Cerebellar nuclear complex (tissue), 1 donor: ENCODE data around the gene MLLT1.

Experiments
- DNase-seq, 2 experiments: peaks; one replicate each; lab custom pipeline; 2025; lab: John Stamatoyannopoulos, UW

Gene MLLT1

GRCh38 chr19:6210721-6211600 lies 68.8 kb downstream of the MLLT1 start:
- no peak for DNase-seq

- DNase-seq, result no peak
Measured at GRCh38 chr19:6210091-6210490, 69.7 kb downstream of the MLLT1 start.

- no peak for DNase-seq
Measured at GRCh38 chr19:6209680-6210079, 70.1 kb downstream of the MLLT1 start.

- no peak for DNase-seq
Measured at GRCh38 chr19:6209233-6209632, 70.5 kb downstream of the MLLT1 start.

- no peak for DNase-seq
Measured at GRCh38 chr19:6204866-6205723, 74.7 kb downstream of the MLLT1 start.

GRCh38 chr19:6204212-6204611 lies 75.6 kb downstream of the MLLT1 start:
- DNase-seq, result no peak

GRCh38 chr19:6199240-6199994 lies 80.4 kb downstream of the MLLT1 start:
- DNase-seq, result peak; percentile 70 to 96

GRCh38 chr19:6198896-6199239 lies 80.9 kb downstream of the MLLT1 start:
- no peak for DNase-seq

GRCh38 chr19:6196361-6196760 lies 83.4 kb downstream of the MLLT1 start:
- no peak for DNase-seq

GRCh38 chr19:6188811-6189210 lies 91.0 kb downstream of the MLLT1 start:
- DNase-seq, result no peak

GRCh38 chr19:6187374-6187773 lies 92.4 kb downstream of the MLLT1 start:
- no peak for DNase-seq

GRCh38 chr19:6185835-6186834 lies 93.6 kb downstream of the MLLT1 start:
- no peak for DNase-seq

GRCh38 chr19:6185093-6185834 lies 94.5 kb downstream of the MLLT1 start:
- no peak for DNase-seq

GRCh38 chr19:6181119-6181518 lies 98.7 kb downstream of the MLLT1 start:
- DNase-seq, result no peak

GRCh38 chr19:6173190-6173589 lies 106.6 kb downstream of the MLLT1 start:
- DNase-seq, result no peak

GRCh38 chr19:6172074-6172863 lies 107.5 kb downstream of the MLLT1 start:
- no peak for DNase-seq

- DNase-seq, result no peak
Measured at GRCh38 chr19:6167115-6167514, 112.7 kb downstream of the MLLT1 start.

- no peak for DNase-seq
Measured at GRCh38 chr19:6164906-6165531, 114.8 kb downstream of the MLLT1 start.

- DNase-seq, result no peak
Measured at GRCh38 chr19:6161271-6161850, 118.4 kb downstream of the MLLT1 start.
